OCI-LY3 (cell line): ENCODE results near the gene PALLD.

Experiments
- H2AFZ ChIP-seq: fragments of 200-600, 300-600 bp; shearing (Covaris generic); 2 replicates; pipeline ENCODE4 v1.6.0; 2014; ENCODE audit warnings: antibody characterized with exemption, low read depth, low read length
- H3K27ac ChIP-seq: fragments of 200-600, 300-600 bp; sonication (generic); 2 replicates; pipeline ENCODE4 v1.5.1; 2014; ENCODE audit warnings: mild to moderate bottlenecking, low read length, moderate library complexity, mixed read lengths
- H3K27me3 ChIP-seq: fragments of 200-600, 300-600 bp; sonication (generic); 2 replicates; pipeline ENCODE4 v1.6.1; 2014; ENCODE audit warnings: low read depth, low read length, mixed read lengths
- H3K36me3 ChIP-seq: fragments of 200-600, 300-600 bp; sonication (generic); replicated peaks from 2 replicates; pipeline ENCODE3; 2014; ENCODE audit warnings: low read depth, low read length, mixed read lengths
- H3K4me1 ChIP-seq: fragments of 300-600, 200-600 bp; sonication (generic); 2 replicates; pipeline ENCODE4 v1.6.1; 2014; ENCODE audit warnings: low read length, mixed read lengths
- H3K4me2 ChIP-seq: fragments of 200-600, 300-600 bp; sonication (generic); 2 replicates; pipeline ENCODE4 v1.6.1; 2014; ENCODE audit warnings: low read length, mixed read lengths
- H3K4me3 ChIP-seq: fragments of 300-600, 200-600 bp; sonication (generic); 2 replicates; pipeline ENCODE4 v1.5.1; 2014; ENCODE audit warnings: antibody characterized with exemption, mild to moderate bottlenecking, low read length, moderate library complexity
- H3K79me2 ChIP-seq: fragments of 300-600, 200-600 bp; shearing (Covaris generic); 2 replicates; pipeline ENCODE4 v1.6.1; 2014; ENCODE audit warnings: mild to moderate bottlenecking, low read length, mixed read lengths
- H3K9ac ChIP-seq: fragments of 300-600, 200-600 bp; shearing (Covaris generic); 2 replicates; pipeline ENCODE4 v1.6.0; 2014; ENCODE audit warnings: mild to moderate bottlenecking, low read length, moderate library complexity
- H3K9me3 ChIP-seq: fragments of 200-600, 300-600 bp; shearing (Covaris generic); 2 replicates; pipeline ENCODE4 v1.6.1; 2014; ENCODE audit warnings: low read length, mixed read lengths; ENCODE audit not compliant: insufficient read depth
- H4K20me1 ChIP-seq: fragments of 200-600, 300-600 bp; sonication (generic); 2 replicates; pipeline ENCODE4 v1.6.1; 2016; ENCODE audit warnings: low read length, mixed read lengths; ENCODE audit not compliant: insufficient read depth
- CTCF ChIP-seq: fragments of 200-600, 300-600 bp; sonication (generic); IDR thresholded peaks from 2 replicates; pipeline ENCODE4 v1.5.1; 2014; ENCODE audit warnings: antibody characterized with exemption, low read length, low read depth
- EZH2phosphoT487 ChIP-seq: fragments of 200-600 bp; shearing (Covaris generic); IDR thresholded peaks from 2 replicates; pipeline ENCODE4 v1.6.1; 2018; ENCODE audit warnings: antibody characterized with exemption, mixed run types, low read depth

Gene PALLD

GRCh38 chr4:168487282-168488035 lies 9.4 kb upstream of the PALLD start:
- Histone ChIP-seq H3K4me1 (no peaks in the 10 kb centered on the region), H3K4me2 (no peak overlapping the region), H3K27me3 (no peaks in the 10 kb centered on the region), H2AFZ (no peak overlapping the region), H4K20me1 (no peaks in the 10 kb centered on the region), H3K36me3 (no peaks in the 10 kb centered on the region), H3K79me2 (no peaks in the 10 kb centered on the region), H3K4me3 (no peak overlapping the region), H3K27ac (no peak overlapping the region), H3K9me3 (no peaks in the 10 kb centered on the region), H3K9ac (no peak overlapping the region)
- TF ChIP-seq EZH2phosphoT487 (no peak), CTCF (no peak)

GRCh38 chr4:168488869-168489274 lies 8.0 kb upstream of the PALLD start:
- no peak for TF ChIP-seq CTCF
- TF ChIP-seq EZH2phosphoT487 = no peak
- H3K9ac ChIP-seq = no peak overlapping the region
- H3K27ac ChIP-seq = no peak overlapping the region
- no peak overlapping the region for H3K4me2 ChIP-seq
- no peaks in the 10 kb centered on the region for H4K20me1 ChIP-seq
- H3K4me3 ChIP-seq = no peak overlapping the region
- no peaks in the 10 kb centered on the region for H3K4me1 ChIP-seq
- no peak overlapping the region for H2AFZ ChIP-seq
- H3K79me2 ChIP-seq = no peaks in the 10 kb centered on the region
- no peaks in the 10 kb centered on the region for H3K9me3 ChIP-seq
- no peaks in the 10 kb centered on the region for H3K36me3 ChIP-seq
- H3K27me3 ChIP-seq = no peaks in the 10 kb centered on the region

GRCh38 chr4:168489616-168490015 lies 7.2 kb upstream of the PALLD start:
- no peaks in the 10 kb centered on the region for H3K79me2 ChIP-seq
- no peaks in the 10 kb centered on the region for H3K4me1 ChIP-seq
- H3K9ac ChIP-seq = no peak overlapping the region
- H2AFZ ChIP-seq = no peak overlapping the region
- H4K20me1 ChIP-seq = no peaks in the 10 kb centered on the region
- H3K9me3 ChIP-seq = no peaks in the 10 kb centered on the region
- no peaks in the 10 kb centered on the region for H3K36me3 ChIP-seq
- H3K4me2 ChIP-seq = no peak overlapping the region
- no peaks in the 10 kb centered on the region for H3K27me3 ChIP-seq
- H3K4me3 ChIP-seq = no peak overlapping the region
- H3K27ac ChIP-seq = no peak overlapping the region
- TF ChIP-seq EZH2phosphoT487 = no peak
- no peak for TF ChIP-seq CTCF

- Histone ChIP-seq H3K27ac (no peak overlapping the region), H2AFZ (no peak overlapping the region), H4K20me1 (no peaks in the 10 kb centered on the region), H3K36me3 (no peaks in the 10 kb centered on the region), H3K79me2 (no peaks in the 10 kb centered on the region), H3K9ac (no peak overlapping the region), H3K4me1 (no peaks in the 10 kb centered on the region), H3K4me2 (no peak overlapping the region), H3K27me3 (no peaks in the 10 kb centered on the region), H3K9me3 (no peaks in the 10 kb centered on the region), H3K4me3 (no peak overlapping the region)
- TF ChIP-seq CTCF (no peak), EZH2phosphoT487 (no peak)
These were observed 6.1 kb upstream of the PALLD start for GRCh38 chr4:168490711-168491110.
